Astrocyte of the spinal cord (primary cell): ENCODE data around the gene POLD2.
"Not testable (repeated sequence)": the region's sequence is repeated elsewhere in the genome, so short reads cannot be mapped to it uniquely, and the experiment has no call there.

Source experiments
- DNase-seq: peaks from one replicate; pipeline ENCODE4 v3.0.0; 2011; ENCODE audit warnings: low read depth, low spot score
- H3K4me3 ChIP-seq: 2 replicates; pipeline ENCODE4 v1.5.1; 2011; ENCODE audit warnings: low read depth, mild to moderate bottlenecking, low read length, moderate library complexity
- in situ Hi-C: cut with HindIII; loops from 2 replicates; pipeline ENCODE4 v1.10.0; 2017; ENCODE audit warnings: low sequenced_read_pairs
- TF ChIP-seq, protein P1 (sequence below): IDR thresholded peaks from 2 replicates; pipeline ENCODE4 v1.5.1; 2012; ENCODE audit warnings: low read depth, mild to moderate bottlenecking, low read length, inconsistent platforms

POLD2 gene

DNA sequence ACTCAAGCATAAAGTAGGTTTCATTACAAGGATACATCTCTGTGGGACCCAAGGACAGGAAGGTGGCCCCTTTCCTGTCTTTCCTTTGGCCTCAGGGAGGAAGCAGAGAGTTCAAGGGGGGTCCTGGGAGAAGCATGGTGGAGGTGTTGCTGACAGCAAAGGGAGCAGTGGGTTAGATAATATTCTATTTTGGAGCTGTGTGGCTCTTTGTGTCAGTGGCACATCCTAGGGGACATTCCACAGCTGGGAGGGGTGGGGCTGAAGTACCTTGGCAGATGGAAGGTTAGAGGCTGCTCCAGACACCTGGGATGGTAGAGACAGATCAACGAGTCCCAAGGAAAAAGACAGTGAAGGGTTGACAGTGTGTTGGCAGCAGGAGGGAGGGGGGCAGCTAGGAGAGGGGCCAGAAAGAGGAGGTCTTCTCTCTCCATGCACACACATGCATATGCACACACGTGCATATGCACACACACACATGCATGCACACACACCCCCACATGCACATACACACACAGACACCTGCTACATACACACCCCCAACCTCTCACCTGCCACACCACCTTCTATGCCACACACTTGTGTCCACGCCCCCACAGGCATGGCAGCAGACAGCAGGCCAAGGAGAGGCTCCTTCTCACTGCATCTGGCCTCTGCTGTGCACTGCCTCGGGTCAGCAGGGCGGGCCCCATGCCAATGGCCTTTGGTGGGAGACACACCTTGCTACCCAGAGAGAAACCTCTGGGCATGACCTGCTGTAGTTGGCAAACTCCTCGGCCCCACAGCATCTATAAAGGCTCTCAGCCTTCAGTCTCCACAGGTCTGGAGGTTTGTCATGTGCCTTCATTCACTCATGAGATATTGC is 5.6 kb upstream of the POLD2 start:
- in situ Hi-C loops = no loop called here
- TF ChIP-seq, protein P1, sequence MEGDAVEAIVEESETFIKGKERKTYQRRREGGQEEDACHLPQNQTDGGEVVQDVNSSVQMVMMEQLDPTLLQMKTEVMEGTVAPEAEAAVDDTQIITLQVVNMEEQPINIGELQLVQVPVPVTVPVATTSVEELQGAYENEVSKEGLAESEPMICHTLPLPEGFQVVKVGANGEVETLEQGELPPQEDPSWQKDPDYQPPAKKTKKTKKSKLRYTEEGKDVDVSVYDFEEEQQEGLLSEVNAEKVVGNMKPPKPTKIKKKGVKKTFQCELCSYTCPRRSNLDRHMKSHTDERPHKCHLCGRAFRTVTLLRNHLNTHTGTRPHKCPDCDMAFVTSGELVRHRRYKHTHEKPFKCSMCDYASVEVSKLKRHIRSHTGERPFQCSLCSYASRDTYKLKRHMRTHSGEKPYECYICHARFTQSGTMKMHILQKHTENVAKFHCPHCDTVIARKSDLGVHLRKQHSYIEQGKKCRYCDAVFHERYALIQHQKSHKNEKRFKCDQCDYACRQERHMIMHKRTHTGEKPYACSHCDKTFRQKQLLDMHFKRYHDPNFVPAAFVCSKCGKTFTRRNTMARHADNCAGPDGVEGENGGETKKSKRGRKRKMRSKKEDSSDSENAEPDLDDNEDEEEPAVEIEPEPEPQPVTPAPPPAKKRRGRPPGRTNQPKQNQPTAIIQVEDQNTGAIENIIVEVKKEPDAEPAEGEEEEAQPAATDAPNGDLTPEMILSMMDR = no peak
- no peak overlapping the region for H3K4me3 ChIP-seq
- DNase-seq = no peak

DNA sequence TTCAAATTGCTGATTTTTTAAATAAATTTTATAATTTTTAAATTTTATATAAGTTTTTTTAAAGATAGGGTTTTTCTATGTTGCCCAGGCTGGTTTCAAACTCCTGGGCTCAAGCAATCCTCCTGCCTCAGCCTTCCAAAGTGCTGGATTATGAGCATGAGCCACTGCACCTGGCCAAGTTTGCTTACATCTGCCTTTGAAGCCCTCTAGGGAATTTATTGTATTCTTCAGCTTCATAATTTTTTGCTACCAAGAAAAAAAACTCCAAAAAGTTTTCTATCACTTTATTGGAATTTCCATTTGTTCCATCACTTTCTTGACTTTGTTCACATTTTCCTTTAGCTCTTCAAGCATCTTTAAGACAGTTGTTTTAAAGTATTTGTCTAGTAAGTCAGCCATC is 3.8 kb upstream of the POLD2 start:
- H3K4me3 ChIP-seq = no peak overlapping the region
- in situ Hi-C loops = no loop called here
- TF ChIP-seq, protein P1 = no peak
- DNase-seq = no peak

DNA sequence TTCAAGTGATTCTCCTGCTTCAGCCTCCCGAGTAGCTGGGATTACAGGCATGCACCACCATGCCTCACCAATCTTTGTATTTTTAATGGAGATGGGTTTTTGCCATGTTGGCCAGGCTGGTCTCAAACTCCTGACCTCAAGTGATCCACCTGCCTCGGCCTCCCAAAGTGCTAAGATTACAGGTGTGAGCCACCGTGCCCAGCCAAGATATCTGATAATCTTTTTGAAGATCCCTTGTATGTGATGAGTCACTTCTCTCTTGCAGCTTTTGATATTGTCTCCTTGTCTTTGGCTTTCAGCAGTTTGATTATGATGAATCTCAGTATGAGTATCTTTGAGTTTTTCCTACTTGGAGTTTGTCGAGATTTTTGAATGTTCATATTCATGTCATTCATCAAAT is 3.2 kb upstream of the POLD2 start:
- DNase-seq, H3K4me3 ChIP-seq, in situ Hi-C loops: not testable (repeated sequence)

DNA sequence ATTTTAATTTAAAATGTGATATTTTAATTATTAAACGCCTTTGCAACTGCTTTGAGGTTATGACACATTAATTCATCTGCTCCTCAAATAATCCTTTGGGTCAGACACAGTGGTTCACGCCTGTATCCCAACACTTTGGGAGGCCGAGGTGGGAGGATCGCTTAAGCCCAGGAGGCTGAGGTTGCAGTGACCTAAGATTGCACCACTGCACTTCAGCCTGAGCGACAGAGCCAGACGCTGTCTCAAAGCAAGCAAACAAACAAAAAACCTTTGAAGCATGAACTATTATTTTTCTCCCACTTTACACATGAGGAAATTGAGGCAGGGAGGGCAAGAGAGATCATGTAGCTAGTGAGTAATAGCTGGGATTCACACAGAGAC is 1.5 kb upstream of the POLD2 start:
- DNase-seq = no peak
- no peak overlapping the region for H3K4me3 ChIP-seq
- TF ChIP-seq, protein P1 = no peak
- in situ Hi-C loops = no loop called here

DNA sequence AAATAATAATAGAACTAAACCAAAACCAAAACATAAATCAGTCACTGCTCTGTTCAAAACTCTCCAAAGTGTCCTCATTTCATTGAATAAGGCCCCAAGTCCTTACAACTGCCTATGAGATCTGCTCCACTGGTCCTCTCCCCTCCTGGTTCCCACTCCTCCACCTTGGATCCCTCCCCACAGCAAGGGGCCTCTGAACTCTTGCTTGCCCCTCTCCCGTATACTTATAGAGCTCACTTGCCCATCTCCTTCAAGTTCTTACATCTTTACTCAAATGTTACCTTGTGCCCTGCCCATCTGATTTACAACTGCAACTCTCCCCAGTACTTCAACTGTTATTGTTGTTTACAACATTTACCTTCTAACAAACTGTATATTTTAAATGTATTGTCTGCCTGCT is 819 bp downstream of the POLD2 start:
- no peak for DNase-seq
- in situ Hi-C loops = no loop called here
- H3K4me3 ChIP-seq = peak overlapping the region; percentile 58
- TF ChIP-seq, protein P1 = no peak

DNA sequence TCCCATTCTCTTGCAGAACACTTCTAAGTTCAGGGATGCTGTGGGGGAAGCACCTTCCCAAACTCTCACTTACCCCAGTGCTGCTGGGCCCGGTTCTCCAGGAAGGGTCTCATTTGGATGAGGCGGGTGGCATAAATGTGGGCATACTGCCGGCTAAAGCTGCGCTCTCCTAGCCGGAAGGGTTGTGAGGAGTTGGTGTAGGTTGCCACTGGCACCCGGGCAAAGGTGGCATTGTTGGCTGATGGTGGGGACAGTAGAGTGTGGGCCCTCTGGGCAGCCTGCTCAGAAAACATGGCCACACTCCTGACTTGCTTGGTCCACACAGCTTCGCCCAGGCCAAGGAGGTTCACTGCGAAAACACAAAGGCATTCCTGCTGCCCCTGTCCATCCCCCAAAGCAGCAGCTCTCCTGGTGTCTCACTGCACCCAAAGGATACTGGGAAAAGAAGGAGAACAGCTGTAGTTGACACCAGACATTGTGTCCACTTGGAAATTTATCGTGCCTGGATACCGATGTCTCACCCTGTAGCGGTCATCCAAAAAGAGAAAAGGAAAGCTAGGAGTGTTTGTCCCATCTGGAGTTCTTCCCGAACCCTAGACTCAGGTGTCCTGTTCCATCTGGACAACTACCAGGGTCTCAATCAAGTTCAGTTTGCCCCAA is 1.5 kb downstream of the POLD2 start:
- no peak overlapping the region for H3K4me3 ChIP-seq
- DNase-seq = no peak
- in situ Hi-C loops = no loop called here
- TF ChIP-seq, protein P1 = no peak

DNA sequence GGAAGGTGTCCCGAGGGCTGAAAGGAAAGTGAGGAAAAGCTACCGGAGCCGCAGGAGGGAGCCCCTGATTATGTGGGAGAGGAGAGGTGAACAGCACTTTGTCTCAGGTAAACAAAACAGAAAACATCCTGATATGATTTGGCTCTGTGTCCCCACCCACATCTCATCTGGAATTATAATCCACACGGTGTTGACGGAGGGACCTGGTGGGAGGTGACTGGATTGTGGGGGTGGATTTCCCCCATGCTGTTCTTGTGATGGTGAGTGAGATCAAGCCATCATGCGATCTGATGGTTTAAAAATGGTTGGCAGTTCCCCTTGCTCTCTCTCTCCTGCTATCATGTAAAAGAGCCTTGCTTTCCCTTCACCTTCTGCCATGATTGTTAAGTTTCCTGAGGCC is 3.0 kb downstream of the POLD2 start:
- TF ChIP-seq, protein P1 = no peak
- no peak for DNase-seq
- H3K4me3 ChIP-seq = no peak overlapping the region
- in situ Hi-C loops = no loop called here
